ENCODE results near the gene SPSB4.

SPSB4 gene

GRCh38 chr3:141050576-141051442, at the start of gene SPSB4:
Gene SPSB4, plus strand, starts transcription at chr3:141051347. Its CDS starts 14,758 bp downstream, at chr3:141066105.
- peak; percentile 77 for TF ChIP-seq CTCF (IDR thresholded peaks at IDR 0.05)
- peak within 1 kb of the TSS; percentile 76 for H3K27ac ChIP-seq
- H3K9me3 ChIP-seq (ENCODE audit: control insufficient read depth, low read length): no peaks in the 10 kb centered on the region
- peak within 1 kb of the TSS; percentile 57 for H3K9ac ChIP-seq
- H3K36me3 ChIP-seq (ENCODE audit: control insufficient read depth, insufficient read depth, low read length): no peaks in the 10 kb centered on the region
- H3K4me3 ChIP-seq (ENCODE audit: low read depth, low read length): peak within 1 kb of the TSS; percentile 61
- H2AFZ ChIP-seq: peak within 1 kb of the TSS; percentile 83
- H3K4me2 ChIP-seq (ENCODE audit: low read length): peak within 1 kb of the TSS; percentile 79
- H3K79me2 ChIP-seq: peaks cover 6% of the 10 kb centered on the region
- no peaks in the 10 kb centered on the region for H3K27me3 ChIP-seq (ENCODE audit: control insufficient read depth, insufficient read depth, low read length)
- H3K4me1 ChIP-seq: peaks cover 9% of the 10 kb centered on the region

GRCh38 chr3:141006344-141006743, 44.8 kb upstream of the SPSB4 start:
- H3K4me3 ChIP-seq (ENCODE audit: low read depth, low read length): no peak overlapping the region
- no peak overlapping the region for H3K4me2 ChIP-seq (ENCODE audit: low read length)
- H3K9me3 ChIP-seq (ENCODE audit: control insufficient read depth, low read length): no peaks in the 10 kb centered on the region
- no peaks in the 10 kb centered on the region for H3K36me3 ChIP-seq (ENCODE audit: control insufficient read depth, insufficient read depth, low read length)
- no peak overlapping the region for H3K27ac ChIP-seq
- TF ChIP-seq CTCF (IDR thresholded peaks at IDR 0.05): no peak
- no peaks in the 10 kb centered on the region for H3K27me3 ChIP-seq (ENCODE audit: control insufficient read depth, insufficient read depth, low read length)
- H3K9ac ChIP-seq: no peak overlapping the region
- no peak overlapping the region for H2AFZ ChIP-seq
- H3K79me2 ChIP-seq: no peaks in the 10 kb centered on the region
- no peaks in the 10 kb centered on the region for H3K4me1 ChIP-seq

- no peaks in the 10 kb centered on the region for H3K36me3 ChIP-seq (ENCODE audit: control insufficient read depth, insufficient read depth, low read length)
- no peak for TF ChIP-seq CTCF (IDR thresholded peaks at IDR 0.05)
- H3K9me3 ChIP-seq (ENCODE audit: control insufficient read depth, low read length): no peaks in the 10 kb centered on the region
- H3K9ac ChIP-seq: no peak overlapping the region
- no peaks in the 10 kb centered on the region for H3K27me3 ChIP-seq (ENCODE audit: control insufficient read depth, insufficient read depth, low read length)
- H3K79me2 ChIP-seq: no peaks in the 10 kb centered on the region
- no peak overlapping the region for H3K4me3 ChIP-seq (ENCODE audit: low read depth, low read length)
- H3K27ac ChIP-seq: no peak overlapping the region
- no peak overlapping the region for H3K4me2 ChIP-seq (ENCODE audit: low read length)
- H3K4me1 ChIP-seq: no peaks in the 10 kb centered on the region
- H2AFZ ChIP-seq: no peak overlapping the region
These were observed 41.7 kb upstream of the SPSB4 start for GRCh38 chr3:141009496-141009895.

- Histone ChIP-seq H3K9me3 (ENCODE audit: control insufficient read depth, low read length) (no peaks in the 10 kb centered on the region), H3K27ac (no peak overlapping the region), H3K27me3 (ENCODE audit: control insufficient read depth, insufficient read depth, low read length) (no peaks in the 10 kb centered on the region), H3K4me2 (ENCODE audit: low read length) (no peak overlapping the region), H3K36me3 (ENCODE audit: control insufficient read depth, insufficient read depth, low read length) (no peaks in the 10 kb centered on the region), H3K79me2 (no peaks in the 10 kb centered on the region), H2AFZ (no peak overlapping the region), H3K4me1 (no peaks in the 10 kb centered on the region), H3K9ac (no peak overlapping the region), H3K4me3 (ENCODE audit: low read depth, low read length) (no peak overlapping the region)
- TF ChIP-seq CTCF (IDR thresholded peaks at IDR 0.05): peak; percentile 81
These were observed 39.7 kb upstream of the SPSB4 start for GRCh38 chr3:141011232-141011996.

All from parathyroid adenoma (tissue), 2 donors.